HepG2 (cell line): ENCODE data around the gene JPH4. TPM values are rescaled to one million over a fixed set of nuclear protein-coding genes. Genes with fewer than 3 reads are reported as not detected.

ENCODE experiments used
- ATAC-seq: fragments of 200-7000 bp; cut with Tn5 transposase; 3 replicates; pipeline ENCODE4 v1.9.1; 2020; ENCODE audit warnings: mild to moderate bottlenecking, moderate library complexity
- BruUV-seq: library from RNA; stranded (reverse); fragments of 400-500 nt; replicated peaks from 2 replicates; lab custom pipeline; 2021; lab: Mats Ljungman, UMichigan
- CTCF ChIA-PET: fragments of 300-600 bp; formaldehyde crosslinking; extraction: SDS; loops from one replicate; lab custom pipeline; 2021; ENCODE audit warnings: low total read pairs, inconsistent platforms, low intra/inter-chr PET ratio; lab: Yijun Ruan, JAX
- POLR2A ChIA-PET: fragments of 350-600 bp; sonication (Branson Sonifier 250); formaldehyde crosslinking; loops from one replicate; lab custom pipeline; 2020; ENCODE audit warnings: antibody characterized with exemption, inconsistent platforms; lab: Yijun Ruan, JAX
- DNase-seq: peaks from one replicate; pipeline ENCODE4 v3.0.0-alpha.2; 2015; ENCODE audit warnings: low spot score
- FAIRE-seq: peaks from 3 replicates; lab custom pipeline; 2011; peaks lifted over from hg19 to GRCh38; lab: Jason Lieb, UNC
- H2AFZ ChIP-seq: one replicate; pipeline ENCODE4 v1.6.1; 2011; ENCODE audit warnings: low read length, inconsistent platforms
- H3K27ac ChIP-seq: fragments of 300-600 bp; 3 replicates; pipeline ENCODE4 v1.8.0; 2011; ENCODE audit warnings: mixed run types, mild to moderate bottlenecking, mixed read lengths, low read length, inconsistent platforms; ENCODE audit not compliant: insufficient read depth; ENCODE audit errors: extremely low read length
- H3K27me3 ChIP-seq, 2 experiments: fragments of 200-600 bp in 1 of 2; 2 replicates in 1 of 2; 3 replicates in 1 of 2; pipeline versions ENCODE4 v1.6.0 to v1.8.0; 2011; ENCODE audit warnings: low read length in 2 of 2, mild to moderate bottlenecking in 2 of 2, moderate library complexity in 2 of 2, inconsistent platforms in 1 of 2; ENCODE audit not compliant: insufficient read depth in 2 of 2, control insufficient read depth in 1 of 2
- H3K36me3 ChIP-seq, 2 experiments: fragments of 200-600 bp in 1 of 2; replicated peaks in 1 of 2; 2 replicates in 1 of 2; 3 replicates in 1 of 2; pipeline versions ENCODE4 v1.5.1 to v1.8.0; 2011; ENCODE audit warnings: low read length in 2 of 2, inconsistent platforms in 1 of 2; ENCODE audit not compliant: insufficient read depth in 2 of 2, control insufficient read depth in 1 of 2
- H3K4me1 ChIP-seq: 2 replicates; pipeline ENCODE4 v1.5.1; 2012; ENCODE audit warnings: low read length, inconsistent platforms; ENCODE audit not compliant: insufficient read depth
- H3K4me2 ChIP-seq: 2 replicates; pipeline ENCODE4 v1.6.0; 2011; ENCODE audit warnings: low read depth, low read length, inconsistent platforms
- H3K4me3 ChIP-seq, 3 experiments: fragments of 200-600 bp in 1 of 3; sonication (generic), shearing (Covaris generic) in 1 of 3; replicated peaks in 1 of 3; 2 replicates each; pipeline ENCODE4 v1.5.1; 2011 to 2016; ENCODE audit warnings: low read length in 3 of 3, inconsistent platforms in 2 of 3, low read depth in 2 of 3, mild to moderate bottlenecking in 2 of 3, control low read depth in 1 of 3, mixed read lengths in 1 of 3; ENCODE audit not compliant: insufficient read depth in 1 of 3
- H3K79me2 ChIP-seq: one replicate; pipeline ENCODE4 v1.6.1; 2011; ENCODE audit warnings: low read length, inconsistent platforms; ENCODE audit not compliant: insufficient read depth
- H3K9ac ChIP-seq: 2 replicates; pipeline ENCODE4 v1.6.0; 2011; ENCODE audit warnings: mild to moderate bottlenecking, low read depth, low read length, inconsistent platforms; ENCODE audit not compliant: insufficient read depth
- H3K9me3 ChIP-seq: 2 replicates; pipeline ENCODE4 v1.5.1; 2012; ENCODE audit warnings: mild to moderate bottlenecking, low read length
- H4K20me1 ChIP-seq: 2 replicates; pipeline ENCODE4 v1.6.0; 2011; ENCODE audit warnings: inconsistent platforms, mild to moderate bottlenecking, low read length, moderate library complexity; ENCODE audit not compliant: insufficient read depth
- AKAP8 ChIP-seq: sonication (generic); formaldehyde crosslinking; IDR thresholded peaks from 2 replicates; pipeline ENCODE4 v1.5.1; 2020; ENCODE audit warnings: mild to moderate bottlenecking, missing genetic modification reagents
- ATF3 ChIP-seq: sonication (generic); formaldehyde crosslinking; IDR thresholded peaks from 2 replicates; pipeline ENCODE4 v1.4.0; 2020; ENCODE audit warnings: missing genetic modification reagents
- BRF2 ChIP-seq: sonication (generic); formaldehyde crosslinking; IDR thresholded peaks from 2 replicates; pipeline ENCODE4 v1.8.1; 2022; ENCODE audit warnings: mild to moderate bottlenecking, missing genetic modification reagents
- ELK4 ChIP-seq: sonication (generic); formaldehyde crosslinking; IDR thresholded peaks from 2 replicates; pipeline ENCODE4 v1.9.0; 2021; ENCODE audit warnings: missing genetic modification reagents, borderline replicate concordance
- FOXA3 ChIP-seq: IDR thresholded peaks from 2 replicates; pipeline ENCODE4 v1.6.1; 2016; ENCODE audit warnings: missing genetic modification reagents, missing compliant biosample characterization
- FOXC1 ChIP-seq: sonication (generic); formaldehyde crosslinking; IDR thresholded peaks from 2 replicates; pipeline ENCODE4 v1.8.0; 2022; ENCODE audit warnings: mild to moderate bottlenecking, missing genetic modification reagents, borderline replicate concordance
- GTF3A ChIP-seq: sonication (generic); formaldehyde crosslinking; conservative IDR thresholded peaks from 2 replicates; pipeline ENCODE4 v1.4.0; 2020; ENCODE audit warnings: mild to moderate bottlenecking, missing genetic modification reagents
- HNF4A ChIP-seq: sonication (generic); formaldehyde crosslinking; IDR thresholded peaks from 2 replicates; pipeline ENCODE4 v1.4.0; 2020; ENCODE audit warnings: missing genetic modification reagents
- JDP2 ChIP-seq: sonication (generic); formaldehyde crosslinking; IDR thresholded peaks from 2 replicates; pipeline ENCODE4 v1.8.1; 2022; ENCODE audit warnings: missing genetic modification reagents, borderline replicate concordance
- MNT ChIP-seq: fragments of 450-650 bp; IDR thresholded peaks from 2 replicates; pipeline ENCODE4 v1.6.1; 2016
- RFX3 ChIP-seq: IDR thresholded peaks from 2 replicates; pipeline ENCODE4 v1.6.1; 2016; ENCODE audit warnings: missing biosample characterization, missing genetic modification reagents
- WIZ ChIP-seq: sonication (generic); formaldehyde crosslinking; IDR thresholded peaks from 2 replicates; pipeline ENCODE4 v1.5.1; 2020; ENCODE audit warnings: mild to moderate bottlenecking, missing genetic modification reagents
- ZNF263 ChIP-seq: sonication (generic); formaldehyde crosslinking; IDR thresholded peaks from 2 replicates; pipeline ENCODE4 v1.4.0; 2020; ENCODE audit warnings: missing genetic modification reagents
- ZNF280B ChIP-seq: sonication (generic); formaldehyde crosslinking; IDR thresholded peaks from 2 replicates; pipeline ENCODE4 v1.5.0; 2020; ENCODE audit warnings: missing genetic modification reagents, mild to moderate bottlenecking, borderline replicate concordance
- ZNF432 ChIP-seq: sonication (generic); formaldehyde crosslinking; IDR thresholded peaks from 2 replicates; pipeline ENCODE4 v1.5.0; 2020; ENCODE audit warnings: missing genetic modification reagents, mild to moderate bottlenecking, borderline replicate concordance
- ZNF598 ChIP-seq: sonication (generic); formaldehyde crosslinking; IDR thresholded peaks from 2 replicates; pipeline ENCODE4 v1.5.1; 2020; ENCODE audit warnings: mild to moderate bottlenecking, missing genetic modification reagents, borderline replicate concordance
- ZNF878 ChIP-seq: sonication (generic); formaldehyde crosslinking; IDR thresholded peaks from 2 replicates; pipeline ENCODE4 v1.8.1; 2023; ENCODE audit warnings: mild to moderate bottlenecking, missing genetic modification reagents, moderate library complexity
- WGBS: methylation state at CpG from one replicate; pipeline ENCODE4 v1.1.6; 2017; ENCODE audit warnings: low lambda C conversion rate; 5-methylcytosine and 5-hydroxymethylcytosine counted together
- in situ Hi-C: cut with HindIII; loops from 2 replicates; pipeline ENCODE4 v1.10.0; 2017; ENCODE audit warnings: low pct_unique_long_range_greater_than_20kb; ENCODE audit not compliant: extremely low pct_ligation_motif_present
- intact Hi-C: fragments of 100-400 bp; cut with micrococcal nuclease; formaldehyde crosslinking; loops from one replicate; pipeline ENCODE4 v1.10.0; 2022; ENCODE audit not compliant: unreplicated experiment
- polyA plus RNA-seq, 8 experiments: library from polyadenylated mRNA; depleted of rRNA in 3 of 8; stranded (reverse) in 7 of 8; unstranded in 1 of 8; fragments of >200 nt; fragmentation: Illumina TruSeq in 4 of 8; extraction: Trizol in 4 of 8; gene quantifications; 2 replicates each; pipeline versions ENCODE4 v1.2.1 to v1.2.3, GENCODE V29; 2011 to 2016; ENCODE audit warnings: low read depth in 4 of 8, missing spikeins in 1 of 8, mixed read lengths in 1 of 8; ENCODE audit not compliant: insufficient read depth in 1 of 8
- total RNA-seq, 5 experiments: library from RNA; depleted of rRNA; stranded (reverse); fragments of >200 nt; fragmentation: Illumina TruSeq; extraction: Trizol; gene quantifications; 2 replicates each; pipeline ENCODE4 v1.2.3, GENCODE V29; 2016; ENCODE audit warnings: low read depth in 1 of 5

JPH4 gene
- total and polyA plus RNA-seq, 2 of the 13 experiments (the other 11 are each of a cell fraction or from before 2014, with no cell fraction given) = 0.08 to 0.22 TPM

- Histone ChIP-seq H3K4me3 (peak overlapping the region in 1 of 3 experiments; percentile 9; a peak in 2 of 6 replicates), H4K20me1 (no peaks in the 10 kb centered on the region), H3K4me1 (peaks cover 24% of the 10 kb centered on the region), H3K79me2 (no peaks in the 10 kb centered on the region), H3K9ac (peak overlapping the region; percentile 18), H3K9me3 (no peaks in the 10 kb centered on the region), H3K36me3 (no peaks in the 10 kb centered on the region), H3K4me2 (peak overlapping the region; percentile 48), H3K27ac (no peak overlapping the region), H3K27me3 (no peaks in the 10 kb centered on the region), H2AFZ (peak overlapping the region; percentile 38)
- 3% methylated on average over 5 of the region's 5 CpGs for WGBS
- FAIRE-seq = peak; percentile 80
- BruUV-seq = no TSS peak
- CTCF ChIA-PET = interaction anchor here (0.9 to 5.9 kb wide), 15 partner anchors 14 to 425 kb away, joined by 3 to 207 read pairs (median 7); partner anchors contain the start of genes DHRS2 and DHRS4
- intact Hi-C loops = loop anchor here (1.0 to 10.0 kb wide), 8 partner anchors 21 to 846 kb away; no protein-coding TSS in a partner anchor
- peak; percentile 98 for DNase-seq
- POLR2A ChIA-PET = interaction anchor here (0.9 to 7.8 kb wide), 26 partner anchors 9 to 525 kb away, joined by 3 to 787 read pairs (median 5); partner anchors contain the start of genes DHRS2 and PCK2
- peak; percentile 98 for ATAC-seq
- in situ Hi-C loops = loop anchor here (5.0 kb wide), 2 partner anchors 43 to 323 kb away; no protein-coding TSS in a partner anchor
- TF ChIP-seq MNT = no peak
- peak; percentile 51; the same call in 1 of the 2 replicates for TF ChIP-seq RFX3 (CRISPR knock-in tag)
- TF ChIP-seq JDP2 (CRISPR knock-in tag) = no peak
- no peak for TF ChIP-seq ZNF432 (CRISPR knock-in tag)
- 0 out of 2 replicates have a peak, but pooled peaks have one; percentile 87 for TF ChIP-seq GTF3A (CRISPR knock-in tag)
- peak; percentile 83 for TF ChIP-seq ZNF878
- peak; percentile 99 for TF ChIP-seq FOXC1 (CRISPR knock-in tag)
- TF ChIP-seq ZNF263 = peak; percentile 95
- TF ChIP-seq BRF2 = peak; percentile 91
- peak; percentile 95 for TF ChIP-seq ZNF598 (CRISPR knock-in tag)
- TF ChIP-seq HNF4A (CRISPR knock-in tag) = peak; percentile 62
- TF ChIP-seq AKAP8 (CRISPR knock-in tag) = peak; percentile 78; the same call in 1 of the 2 replicates
- TF ChIP-seq ATF3 (CRISPR knock-in tag) = peak; percentile 41; the same call in 1 of the 2 replicates
- TF ChIP-seq ELK4 (CRISPR knock-in tag) = no peak
- TF ChIP-seq FOXA3 (CRISPR knock-in tag) = peak; percentile 88
- TF ChIP-seq ZNF280B (CRISPR knock-in tag) = peak; percentile 97
- TF ChIP-seq WIZ (CRISPR knock-in tag) = peak; percentile 91; the same call in 1 of the 2 replicates
Measured at GRCh38 chr14:23588884-23589598, 10.5 kb upstream of the JPH4 start.
